Endothelial cell of umbilical vein (primary cell): ENCODE measurements around the gene FUT7. TPM values are rescaled to one million over a fixed set of nuclear protein-coding genes. Genes with fewer than 3 reads are reported as not detected.

Source experiments
- BruUV-seq: library from RNA; stranded (reverse); fragments of 400-500 nt; replicated peaks from 2 replicates; lab custom pipeline; 2021; lab: Mats Ljungman, UMichigan
- CTCF ChIA-PET: fragments of 300-600, 350-600 bp; sonication (Branson Sonifier 250); formaldehyde crosslinking; loops from one replicate; lab custom pipeline; 2021; ENCODE audit warnings: antibody characterized with exemption, inconsistent platforms; lab: Charles Lee
- POLR2A ChIA-PET: fragments of 300-600, 350-600 bp; sonication (Branson Sonifier 250); formaldehyde crosslinking; loops from one replicate; lab custom pipeline; 2021; ENCODE audit warnings: antibody characterized with exemption, inconsistent platforms; lab: Charles Lee
- DNase-seq: peaks from one replicate; pipeline ENCODE4 v3.0.0-alpha.2; 2011; ENCODE audit warnings: low read depth, low spot score
- FAIRE-seq: peaks from 2 replicates; lab custom pipeline; 2011; peaks lifted over from hg19 to GRCh38; lab: Jason Lieb, UNC
- H2AFZ ChIP-seq: 2 replicates; pipeline ENCODE4 v1.6.0; 2012; ENCODE audit warnings: low read depth, low read length, control low read depth, inconsistent platforms
- H3K27ac ChIP-seq: 2 replicates; pipeline ENCODE4 v1.5.1; 2011; ENCODE audit warnings: low read depth, mild to moderate bottlenecking, control low read depth, low read length, moderate library complexity; ENCODE audit not compliant: insufficient read depth
- H3K27me3 ChIP-seq, 2 experiments: 2 replicates each; pipeline versions ENCODE4 v1.6.0 to v1.6.1; 2011; ENCODE audit warnings: low read length in 2 of 2, mixed read lengths in 1 of 2; ENCODE audit not compliant: control insufficient read depth in 2 of 2, insufficient read depth in 2 of 2
- H3K36me3 ChIP-seq, 2 experiments: 2 replicates in 1 of 2; 3 replicates in 1 of 2; pipeline ENCODE4 v1.5.1; 2011; ENCODE audit warnings: low read length in 2 of 2, mild to moderate bottlenecking in 1 of 2, moderate library complexity in 1 of 2; ENCODE audit not compliant: control insufficient read depth in 2 of 2, insufficient read depth in 2 of 2; ENCODE audit errors: extremely low read depth in 1 of 2
- H3K4me1 ChIP-seq: 3 replicates; pipeline ENCODE4 v1.5.1; 2011; ENCODE audit warnings: mild to moderate bottlenecking, low read length; ENCODE audit not compliant: control insufficient read depth, insufficient read depth; ENCODE audit errors: extremely low read depth
- H3K4me2 ChIP-seq: 2 replicates; pipeline ENCODE4 v1.6.1; 2011; ENCODE audit warnings: low read length, control low read depth, mixed read lengths; ENCODE audit not compliant: insufficient read depth
- H3K4me3 ChIP-seq, 3 experiments: fragments of 200-600 bp in 1 of 3; sonication (generic), shearing (Covaris generic) in 1 of 3; replicated peaks in 1 of 3; 2 replicates each; pipeline ENCODE4 v1.5.1; 2011 to 2016; ENCODE audit warnings: control low read depth in 3 of 3, low read length in 3 of 3, mild to moderate bottlenecking in 2 of 3, inconsistent platforms in 1 of 3, low read depth in 1 of 3, moderate library complexity in 1 of 3; ENCODE audit not compliant: insufficient read depth in 1 of 3
- H3K79me2 ChIP-seq: 2 replicates; pipeline ENCODE4 v1.6.0; 2012; ENCODE audit warnings: low read length, inconsistent platforms; ENCODE audit not compliant: control insufficient read depth, insufficient read depth
- H3K9ac ChIP-seq: replicated peaks from 2 replicates; pipeline ENCODE3; 2011; ENCODE audit warnings: low read length, control low read depth; ENCODE audit not compliant: insufficient read depth; ENCODE audit errors: extremely low read depth
- H3K9me1 ChIP-seq: replicated peaks from 3 replicates; pipeline ENCODE4 v1.6.0; 2011; ENCODE audit warnings: mild to moderate bottlenecking, low read length; ENCODE audit not compliant: control insufficient read depth, insufficient read depth; ENCODE audit errors: extremely low read depth
- H3K9me3 ChIP-seq: replicated peaks from 2 replicates; pipeline ENCODE4 v1.5.1; 2012; ENCODE audit warnings: low read length, inconsistent platforms; ENCODE audit not compliant: control insufficient read depth, insufficient read depth
- H4K20me1 ChIP-seq: replicated peaks from 2 replicates; pipeline ENCODE3; 2011; ENCODE audit warnings: mild to moderate bottlenecking, low read length; ENCODE audit not compliant: control insufficient read depth, insufficient read depth; ENCODE audit errors: extremely low read depth
- EZH2 ChIP-seq: IDR thresholded peaks from 2 replicates; pipeline ENCODE4 v1.6.1; 2012; ENCODE audit warnings: borderline replicate concordance, low read depth, mild to moderate bottlenecking, moderate library complexity, low read length, inconsistent platforms; ENCODE audit not compliant: severe bottlenecking
- FOS ChIP-seq: IDR thresholded peaks from 2 replicates; pipeline ENCODE4 v1.6.1; 2011; ENCODE audit warnings: mild to moderate bottlenecking, low read length, moderate library complexity, borderline replicate concordance; ENCODE audit not compliant: insufficient read depth
- GATA2 ChIP-seq: IDR thresholded peaks from 2 replicates; pipeline ENCODE4 v1.7.0; 2011; ENCODE audit warnings: low read depth, mild to moderate bottlenecking, moderate library complexity, mixed read lengths, low read length; ENCODE audit not compliant: insufficient read length, insufficient read depth
- JUN ChIP-seq: IDR thresholded peaks from 2 replicates; pipeline ENCODE4 v1.6.1; 2011; ENCODE audit warnings: borderline replicate concordance, low read depth; ENCODE audit not compliant: insufficient read length, insufficient read depth
- MYC ChIP-seq: IDR thresholded peaks from one replicate; pipeline ENCODE4 v1.6.1; 2011; ENCODE audit warnings: mild to moderate bottlenecking, low read depth, low read length
- POLR2A ChIP-seq: IDR thresholded peaks from 2 replicates; pipeline ENCODE4 v1.6.1; 2012; ENCODE audit warnings: low read depth, mild to moderate bottlenecking, control low read depth, low read length
- POLR2AphosphoS5 ChIP-seq: IDR thresholded peaks from 2 replicates; pipeline ENCODE4 v1.6.1; 2012; ENCODE audit warnings: low read depth, mild to moderate bottlenecking, control low read depth, low read length, moderate library complexity; ENCODE audit not compliant: insufficient read depth
- dilution Hi-C: fragments of 300-500 bp; cut with MboI; formaldehyde crosslinking; loops from one replicate; pipeline ENCODE4 v1.15.0; 2019; ENCODE audit warnings: low sequenced_read_pairs; ENCODE audit not compliant: extremely low pct_ligation_motif_present
- intact Hi-C: fragments of 100-400 bp; cut with micrococcal nuclease; formaldehyde crosslinking; loops from one replicate; pipeline ENCODE4 v1.10.0; 2022
- polyA plus RNA-seq, 4 experiments: library from polyadenylated mRNA; depleted of rRNA in 3 of 4; stranded (reverse) in 3 of 4; unstranded in 1 of 4; fragments of >200 nt; gene quantifications; 2 replicates each; pipeline versions ENCODE4 v1.2.1 to v1.2.3, GENCODE V29; 2011 to 2012; ENCODE audit warnings: missing spikeins in 1 of 4
- total RNA-seq: library from RNA; stranded (reverse); gene quantifications from 2 replicates; pipeline ENCODE4 v1.2.3, GENCODE V29; 2021
- TF ChIP-seq, protein P1 (sequence below): IDR thresholded peaks from 2 replicates; pipeline ENCODE4 v1.6.1; 2011; ENCODE audit not compliant: insufficient read depth, insufficient read length
- TF ChIP-seq, protein P2 (sequence below), 2 donors: IDR thresholded peaks; 1 replicate in 1 of 2; 2 replicates in 1 of 2; pipeline ENCODE4 v1.5.1; 2011; ENCODE audit warnings: low read length in 2 of 2, mild to moderate bottlenecking in 2 of 2, moderate library complexity in 2 of 2, control low read depth in 1 of 2, inconsistent platforms in 1 of 2, low read depth in 1 of 2; ENCODE audit not compliant: insufficient read depth in 1 of 2; ENCODE audit errors: extremely low read depth in 1 of 2

FUT7 gene
- total and polyA plus RNA-seq, 2 donors (not counting 3 experiments of a cell fraction or from before 2014, with no cell fraction given), result not detected

DNA sequence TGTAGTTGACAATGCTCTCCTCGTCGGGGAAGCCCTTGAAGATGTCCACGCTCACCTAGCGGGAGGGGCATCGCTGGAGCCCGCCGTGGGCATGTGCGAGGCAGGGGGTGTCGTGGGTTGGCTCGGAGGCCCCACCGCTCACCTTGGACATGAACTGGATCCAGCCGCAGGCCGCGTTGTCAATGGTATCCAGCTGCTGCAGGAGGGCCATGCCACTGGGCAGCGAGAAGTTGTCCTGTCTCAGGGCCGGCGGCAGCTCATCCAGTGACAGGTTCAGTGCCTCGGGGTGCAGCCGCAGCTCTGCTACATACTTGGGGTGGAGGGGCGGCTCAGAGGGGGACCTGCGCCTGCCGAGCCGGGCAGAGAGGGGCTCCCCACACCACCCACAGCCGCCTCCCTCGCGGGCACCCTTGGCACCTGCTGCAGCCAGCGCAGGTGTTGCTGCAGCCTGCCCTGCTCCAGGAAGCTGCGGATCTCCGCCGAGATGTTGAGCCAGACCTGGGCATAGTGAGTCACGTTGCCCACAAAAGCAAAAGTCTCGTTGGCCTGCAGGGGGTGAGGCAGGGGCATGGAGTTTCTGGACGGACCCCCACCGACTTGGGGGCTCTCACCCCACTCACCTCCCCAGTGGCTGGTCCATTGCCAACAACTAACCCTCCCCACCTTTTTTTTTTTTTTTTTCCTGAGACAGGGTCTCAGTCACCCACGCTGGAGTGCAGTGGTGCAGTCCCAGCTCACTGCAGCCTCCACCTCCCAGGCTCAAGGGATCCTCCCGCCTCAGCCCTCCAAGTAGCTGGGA lies 12.9 kb downstream of the FUT7 start:
- H3K36me3 ChIP-seq, result no peaks in the 10 kb centered on the region
- TF ChIP-seq FOS, result no peak
- no peak for TF ChIP-seq POLR2A
- TF ChIP-seq, protein P1, sequence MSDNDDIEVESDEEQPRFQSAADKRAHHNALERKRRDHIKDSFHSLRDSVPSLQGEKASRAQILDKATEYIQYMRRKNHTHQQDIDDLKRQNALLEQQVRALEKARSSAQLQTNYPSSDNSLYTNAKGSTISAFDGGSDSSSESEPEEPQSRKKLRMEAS, result no peak
- no peak for TF ChIP-seq MYC
- no peak for TF ChIP-seq JUN
- TF ChIP-seq, protein P2, sequence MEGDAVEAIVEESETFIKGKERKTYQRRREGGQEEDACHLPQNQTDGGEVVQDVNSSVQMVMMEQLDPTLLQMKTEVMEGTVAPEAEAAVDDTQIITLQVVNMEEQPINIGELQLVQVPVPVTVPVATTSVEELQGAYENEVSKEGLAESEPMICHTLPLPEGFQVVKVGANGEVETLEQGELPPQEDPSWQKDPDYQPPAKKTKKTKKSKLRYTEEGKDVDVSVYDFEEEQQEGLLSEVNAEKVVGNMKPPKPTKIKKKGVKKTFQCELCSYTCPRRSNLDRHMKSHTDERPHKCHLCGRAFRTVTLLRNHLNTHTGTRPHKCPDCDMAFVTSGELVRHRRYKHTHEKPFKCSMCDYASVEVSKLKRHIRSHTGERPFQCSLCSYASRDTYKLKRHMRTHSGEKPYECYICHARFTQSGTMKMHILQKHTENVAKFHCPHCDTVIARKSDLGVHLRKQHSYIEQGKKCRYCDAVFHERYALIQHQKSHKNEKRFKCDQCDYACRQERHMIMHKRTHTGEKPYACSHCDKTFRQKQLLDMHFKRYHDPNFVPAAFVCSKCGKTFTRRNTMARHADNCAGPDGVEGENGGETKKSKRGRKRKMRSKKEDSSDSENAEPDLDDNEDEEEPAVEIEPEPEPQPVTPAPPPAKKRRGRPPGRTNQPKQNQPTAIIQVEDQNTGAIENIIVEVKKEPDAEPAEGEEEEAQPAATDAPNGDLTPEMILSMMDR (IDR thresholded peaks at IDR 0.05; ENCODE audit: extremely low read depth in 1 of 2, insufficient read depth in 1 of 2, low read depth in 1 of 2, low read length in 2 of 2), result no peak
- no peak for TF ChIP-seq POLR2AphosphoS5
- no peak for TF ChIP-seq GATA2
- TF ChIP-seq EZH2, result no peak
- no peaks in the 10 kb centered on the region for H3K9me1 ChIP-seq
- POLR2A ChIA-PET, result no interaction called here
- no peak overlapping the region for H2AFZ ChIP-seq
- H3K27me3 ChIP-seq, result no peaks in the 10 kb centered on the region
- no peaks in the 10 kb centered on the region for H3K4me1 ChIP-seq
- H3K9ac ChIP-seq, result no peak overlapping the region
- FAIRE-seq (no peak), DNase-seq (no peak)
- CTCF ChIA-PET, result interaction anchor here (1.1 to 1.2 kb wide), 2 partner anchors 10 to 71 kb away, joined by 3 to 8 read pairs; partner anchors contain the start of gene ABCA2
- no peak overlapping the region for H3K4me2 ChIP-seq
- no peak overlapping the region for H3K4me3 ChIP-seq
- intact Hi-C loops (no loop called here), dilution Hi-C loops (no loop called here)
- H3K27ac ChIP-seq, result no peak overlapping the region
- no peaks in the 10 kb centered on the region for H3K9me3 ChIP-seq
- no peaks in the 10 kb centered on the region for H3K79me2 ChIP-seq
- no peaks in the 10 kb centered on the region for H4K20me1 ChIP-seq
- BruUV-seq, result no TSS peak
